Activated CD8-positive, alpha-beta T cell treated with anti-CD3 and anti-CD28 coated beads for 36 hours (primary cell): ENCODE results near the gene MRPL36. TPM values are rescaled to one million over a fixed set of nuclear protein-coding genes. Genes with fewer than 3 reads are reported as not detected.

Experiments used
- ATAC-seq: fragments of 200-7000 bp; cut with Tn5 transposase; one replicate; pipeline ENCODE4 v1.10.0; 2021; ENCODE audit warnings: mild to moderate bottlenecking, moderate library complexity
- CTCF ChIA-PET: fragments of 350-600 bp; sonication (Branson Sonifier 250); formaldehyde crosslinking; loops from one replicate; lab custom pipeline; 2021; ENCODE audit warnings: antibody characterized with exemption; lab: Charles Lee
- POLR2A ChIA-PET: fragments of 350-600 bp; sonication (Branson Sonifier 250); formaldehyde crosslinking; loops from one replicate; lab custom pipeline; 2021; ENCODE audit warnings: antibody characterized with exemption; lab: Charles Lee
- DNase-seq: peaks from one replicate; pipeline ENCODE4 v3.0.0-alpha.2; 2020
- H3K27ac Mint-ChIP-seq: one replicate; pipeline ENCODE4 v1.8.0; 2021; ENCODE audit warnings: mild to moderate bottlenecking, mixed read lengths
- H3K27me3 Mint-ChIP-seq: one replicate; pipeline ENCODE4 v1.8.0; 2021; ENCODE audit warnings: mixed read lengths
- H3K36me3 Mint-ChIP-seq: one replicate; pipeline ENCODE4 v1.8.0; 2021; ENCODE audit warnings: low read depth, mixed read lengths
- H3K4me1 Mint-ChIP-seq: one replicate; pipeline ENCODE4 v1.8.0; 2021; ENCODE audit warnings: low read depth, mixed read lengths
- H3K4me3 Mint-ChIP-seq: one replicate; pipeline ENCODE4 v1.8.0; 2021; ENCODE audit warnings: mild to moderate bottlenecking, moderate library complexity, mixed read lengths
- H3K9me3 Mint-ChIP-seq: one replicate; pipeline ENCODE4 v1.8.0; 2021; ENCODE audit warnings: mixed read lengths
- intact Hi-C: fragments of 100-400 bp; cut with micrococcal nuclease; formaldehyde crosslinking; loops from one replicate; pipeline ENCODE4 v1.10.0; 2022
- total RNA-seq, 2 experiments: library from RNA; stranded (reverse); gene quantifications; one replicate each; pipeline ENCODE4 v1.2.3, GENCODE V29; 2021
- TF ChIP-seq, protein P1 (sequence below): fragments of 200-600 bp; IDR thresholded peaks from one replicate; pipeline ENCODE4 v1.8.0; 2022; ENCODE audit warnings: antibody characterized with exemption, mild to moderate bottlenecking

The MRPL36 gene
- total RNA-seq, 2 experiments from 2014 or later = 80.1 to 87.2 TPM

DNA sequence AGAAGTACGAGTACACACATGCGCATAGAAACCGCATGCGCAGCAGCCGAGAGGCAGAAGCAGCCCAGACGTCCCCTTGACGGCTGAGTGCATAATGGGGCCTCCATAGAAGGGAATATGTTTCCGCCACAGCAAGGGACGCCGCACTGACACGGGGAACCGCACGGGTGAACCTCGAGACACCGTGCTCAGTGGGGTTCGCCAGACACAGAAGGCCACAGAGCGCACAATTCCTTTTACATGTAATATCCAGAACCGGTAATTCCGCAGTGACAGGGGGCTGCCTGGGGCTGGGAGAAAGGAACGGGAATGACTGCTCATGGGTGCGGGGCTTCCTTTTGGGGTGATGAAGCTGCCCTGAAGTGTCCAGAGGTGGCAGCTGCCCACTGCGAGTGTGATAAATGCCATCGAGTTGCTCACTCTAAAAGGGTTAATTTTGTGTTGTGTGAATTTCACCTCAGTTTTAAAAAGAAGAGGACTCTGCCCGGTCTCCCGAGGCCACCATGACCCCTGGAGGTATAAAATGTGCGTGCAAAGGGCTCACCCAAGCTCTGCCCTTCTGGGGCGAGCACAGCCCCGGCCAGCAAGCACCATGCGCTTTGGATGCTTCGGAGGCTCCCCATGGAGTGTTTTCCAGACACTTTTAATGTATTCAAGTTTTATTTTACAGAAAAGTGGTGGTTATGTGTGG, 29.7 kb downstream of the MRPL36 start:
- no peak for ATAC-seq

DNA sequence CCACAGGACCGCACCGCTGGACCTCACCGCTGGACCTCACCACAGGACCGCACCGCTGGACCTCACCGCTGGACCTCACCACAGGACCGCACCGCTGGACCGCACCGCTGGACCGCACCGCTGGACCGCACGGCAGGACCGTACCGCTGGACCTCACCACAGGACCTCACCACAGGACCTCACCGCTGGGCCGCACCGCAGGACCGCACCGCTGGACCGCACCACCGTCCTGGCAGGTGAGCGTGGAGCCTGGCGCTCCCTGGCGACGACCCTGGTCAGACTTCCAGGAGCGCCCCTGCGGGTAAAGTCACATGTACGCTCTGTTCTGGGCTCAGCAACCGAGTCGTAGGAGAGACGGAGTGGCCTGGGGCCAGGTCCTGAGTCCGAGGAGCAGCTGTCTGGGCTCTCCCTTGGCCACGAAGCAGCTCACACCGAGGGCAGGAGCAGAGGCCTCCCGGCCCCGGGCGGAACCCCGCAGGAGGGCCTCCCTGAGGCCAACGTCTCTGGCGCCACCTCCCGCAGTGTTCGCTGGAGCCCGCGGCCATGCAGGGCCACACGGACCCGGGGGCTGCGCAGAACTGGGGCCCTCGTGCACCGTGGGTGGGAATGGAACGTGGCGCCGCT, 30.5 kb downstream of the MRPL36 start:
- Mint-ChIP-seq H3K4me1 (peaks cover 4% of the 10 kb centered on the region), H3K9me3 (no peaks in the 10 kb centered on the region), H3K36me3 (no peaks in the 10 kb centered on the region), H3K27me3 (peaks cover 5% of the 10 kb centered on the region), H3K27ac (no peak overlapping the region), H3K4me3 (no peak overlapping the region)
- ATAC-seq (no peak), DNase-seq (no peak)
- intact Hi-C loops = loop anchor here (10.0 kb wide), 1 partner anchor 246 kb away; no protein-coding TSS in a partner anchor
- CTCF ChIA-PET = no interaction called here
- TF ChIP-seq, protein P1, sequence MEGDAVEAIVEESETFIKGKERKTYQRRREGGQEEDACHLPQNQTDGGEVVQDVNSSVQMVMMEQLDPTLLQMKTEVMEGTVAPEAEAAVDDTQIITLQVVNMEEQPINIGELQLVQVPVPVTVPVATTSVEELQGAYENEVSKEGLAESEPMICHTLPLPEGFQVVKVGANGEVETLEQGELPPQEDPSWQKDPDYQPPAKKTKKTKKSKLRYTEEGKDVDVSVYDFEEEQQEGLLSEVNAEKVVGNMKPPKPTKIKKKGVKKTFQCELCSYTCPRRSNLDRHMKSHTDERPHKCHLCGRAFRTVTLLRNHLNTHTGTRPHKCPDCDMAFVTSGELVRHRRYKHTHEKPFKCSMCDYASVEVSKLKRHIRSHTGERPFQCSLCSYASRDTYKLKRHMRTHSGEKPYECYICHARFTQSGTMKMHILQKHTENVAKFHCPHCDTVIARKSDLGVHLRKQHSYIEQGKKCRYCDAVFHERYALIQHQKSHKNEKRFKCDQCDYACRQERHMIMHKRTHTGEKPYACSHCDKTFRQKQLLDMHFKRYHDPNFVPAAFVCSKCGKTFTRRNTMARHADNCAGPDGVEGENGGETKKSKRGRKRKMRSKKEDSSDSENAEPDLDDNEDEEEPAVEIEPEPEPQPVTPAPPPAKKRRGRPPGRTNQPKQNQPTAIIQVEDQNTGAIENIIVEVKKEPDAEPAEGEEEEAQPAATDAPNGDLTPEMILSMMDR = no peak
- POLR2A ChIA-PET = no interaction called here

More for the DNA sequence above, 29.7 kb downstream of the MRPL36 start:
- H3K9me3 Mint-ChIP-seq = no peaks in the 10 kb centered on the region
- H3K4me1 Mint-ChIP-seq = peaks cover 4% of the 10 kb centered on the region
- intact Hi-C loops = loop anchor here (10.0 kb wide), 1 partner anchor 245 kb away; no protein-coding TSS in a partner anchor
- H3K27me3 Mint-ChIP-seq = peaks cover 2% of the 10 kb centered on the region
- no peak overlapping the region for H3K27ac Mint-ChIP-seq
- DNase-seq = no peak
- H3K36me3 Mint-ChIP-seq = no peaks in the 10 kb centered on the region
- TF ChIP-seq, protein P1 = no peak
- H3K4me3 Mint-ChIP-seq = no peak overlapping the region
- ChIA-PET CTCF (no interaction called here), POLR2A (no interaction called here)

DNA sequence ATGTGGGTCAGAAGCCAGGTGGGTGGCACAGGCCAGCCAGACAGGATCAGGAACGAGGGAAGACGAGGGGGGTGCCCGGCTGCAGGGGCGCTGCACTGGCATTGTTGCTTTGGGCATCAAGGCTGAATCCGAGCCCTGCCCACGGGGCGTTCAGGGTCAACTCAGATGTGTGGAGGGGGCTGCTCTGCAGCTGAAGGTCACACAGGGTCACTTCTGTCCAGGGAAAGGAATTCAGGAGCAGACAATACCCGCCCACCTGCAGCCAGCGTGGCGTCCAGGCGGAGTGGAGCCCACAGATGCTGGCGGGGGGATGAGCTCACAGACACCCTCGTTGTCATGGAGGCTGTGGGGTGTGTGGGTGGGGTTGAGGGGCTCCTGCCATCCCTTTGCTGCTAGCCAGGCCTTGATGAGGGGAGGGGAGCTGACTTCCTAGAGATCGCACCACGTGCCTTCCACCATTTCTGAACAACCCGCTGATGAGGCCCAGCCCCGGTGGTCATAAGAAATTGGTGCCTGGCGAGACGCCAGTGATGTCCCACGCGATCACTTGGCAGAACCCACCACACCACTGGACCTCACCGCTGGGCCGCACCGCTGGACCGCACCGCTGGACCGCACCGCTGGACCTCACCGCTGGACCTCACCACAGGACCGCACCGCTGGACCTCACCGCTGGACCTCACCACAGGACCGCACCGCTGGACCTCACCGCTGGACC, 31.2 kb downstream of the MRPL36 start:
- no peaks in the 10 kb centered on the region for H3K9me3 Mint-ChIP-seq
- no peak overlapping the region for H3K4me3 Mint-ChIP-seq
- peaks cover 4% of the 10 kb centered on the region for H3K4me1 Mint-ChIP-seq
- DNase-seq (no peak), ATAC-seq (no peak)
- TF ChIP-seq, protein P1 = no peak
- no peak overlapping the region for H3K27ac Mint-ChIP-seq
- peaks cover 8% of the 10 kb centered on the region for H3K27me3 Mint-ChIP-seq
- POLR2A ChIA-PET = no interaction called here
- intact Hi-C loops = loop anchor here (10.0 kb wide), 1 partner anchor 246 kb away; no protein-coding TSS in a partner anchor
- CTCF ChIA-PET = no interaction called here
- H3K36me3 Mint-ChIP-seq = no peaks in the 10 kb centered on the region

DNA sequence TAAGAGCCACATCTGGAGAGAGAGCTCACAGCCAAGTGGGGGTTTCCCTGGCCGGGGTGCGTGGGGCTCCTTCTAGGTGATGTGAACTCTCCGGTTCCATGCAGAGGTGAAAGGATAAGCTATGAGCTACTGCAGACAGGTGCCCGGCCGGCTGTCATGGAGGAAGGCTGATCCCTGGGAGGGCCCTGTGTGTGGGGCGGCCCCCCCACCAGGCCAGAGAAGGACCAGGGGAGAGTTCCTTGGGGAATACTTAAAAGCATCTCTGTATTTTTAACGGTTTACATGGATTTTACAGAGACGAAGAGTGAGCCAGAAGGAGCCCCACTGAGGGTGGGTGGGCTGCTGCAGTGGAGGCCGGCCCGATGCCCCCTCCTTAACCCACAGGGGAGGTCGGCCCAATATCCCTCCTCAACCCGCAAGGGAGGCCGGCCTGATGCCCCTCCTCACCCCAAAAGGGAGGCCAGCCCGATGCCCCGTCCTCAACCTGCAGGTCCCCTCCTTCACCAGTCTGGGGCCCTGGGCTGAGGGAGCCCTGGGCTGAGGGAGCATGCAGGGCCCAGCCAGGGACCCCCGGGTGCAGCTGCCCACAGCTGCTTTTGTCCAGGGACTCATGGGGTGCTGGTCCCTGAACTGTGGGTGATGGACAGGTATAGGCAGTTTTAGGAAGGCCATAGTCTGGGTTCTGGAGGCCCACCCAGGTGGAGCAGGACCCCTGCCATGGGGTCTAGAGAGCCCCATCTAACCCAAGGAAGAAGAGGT, 31.9 kb downstream of the MRPL36 start:
- no peak for DNase-seq
- intact Hi-C loops = loop anchor here (10.0 kb wide), 1 partner anchor 247 kb away; no protein-coding TSS in a partner anchor
- Mint-ChIP-seq H3K27me3 (peaks cover 8% of the 10 kb centered on the region), H3K36me3 (no peaks in the 10 kb centered on the region), H3K27ac (no peak overlapping the region), H3K4me1 (peaks cover 4% of the 10 kb centered on the region), H3K4me3 (no peak overlapping the region), H3K9me3 (no peaks in the 10 kb centered on the region)
- CTCF ChIA-PET = interaction anchor here (1.1 kb wide), 1 partner anchor 31 kb away, joined by 3 read pairs; no protein-coding TSS in a partner anchor
- ATAC-seq = no peak
- POLR2A ChIA-PET = no interaction called here
- TF ChIP-seq, protein P1 = no peak
